Stimulated activated CD8-positive, alpha-beta memory T cell treated with anti-CD3 and anti-CD28 coated beads, Interleukin-12 subunit alpha, Interleukin-12 subunit beta, amount 100 ng/mL, for 1 hour (primary cell): Measurements from ENCODE around the gene AMIGO1.

ENCODE experiments used
- DNase-seq: peaks from one replicate; pipeline ENCODE4 v3.0.0-alpha.2; 2020; ENCODE audit warnings: low read depth

The AMIGO1 gene, protein sequence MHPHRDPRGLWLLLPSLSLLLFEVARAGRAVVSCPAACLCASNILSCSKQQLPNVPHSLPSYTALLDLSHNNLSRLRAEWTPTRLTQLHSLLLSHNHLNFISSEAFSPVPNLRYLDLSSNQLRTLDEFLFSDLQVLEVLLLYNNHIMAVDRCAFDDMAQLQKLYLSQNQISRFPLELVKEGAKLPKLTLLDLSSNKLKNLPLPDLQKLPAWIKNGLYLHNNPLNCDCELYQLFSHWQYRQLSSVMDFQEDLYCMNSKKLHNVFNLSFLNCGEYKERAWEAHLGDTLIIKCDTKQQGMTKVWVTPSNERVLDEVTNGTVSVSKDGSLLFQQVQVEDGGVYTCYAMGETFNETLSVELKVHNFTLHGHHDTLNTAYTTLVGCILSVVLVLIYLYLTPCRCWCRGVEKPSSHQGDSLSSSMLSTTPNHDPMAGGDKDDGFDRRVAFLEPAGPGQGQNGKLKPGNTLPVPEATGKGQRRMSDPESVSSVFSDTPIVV

DNA sequence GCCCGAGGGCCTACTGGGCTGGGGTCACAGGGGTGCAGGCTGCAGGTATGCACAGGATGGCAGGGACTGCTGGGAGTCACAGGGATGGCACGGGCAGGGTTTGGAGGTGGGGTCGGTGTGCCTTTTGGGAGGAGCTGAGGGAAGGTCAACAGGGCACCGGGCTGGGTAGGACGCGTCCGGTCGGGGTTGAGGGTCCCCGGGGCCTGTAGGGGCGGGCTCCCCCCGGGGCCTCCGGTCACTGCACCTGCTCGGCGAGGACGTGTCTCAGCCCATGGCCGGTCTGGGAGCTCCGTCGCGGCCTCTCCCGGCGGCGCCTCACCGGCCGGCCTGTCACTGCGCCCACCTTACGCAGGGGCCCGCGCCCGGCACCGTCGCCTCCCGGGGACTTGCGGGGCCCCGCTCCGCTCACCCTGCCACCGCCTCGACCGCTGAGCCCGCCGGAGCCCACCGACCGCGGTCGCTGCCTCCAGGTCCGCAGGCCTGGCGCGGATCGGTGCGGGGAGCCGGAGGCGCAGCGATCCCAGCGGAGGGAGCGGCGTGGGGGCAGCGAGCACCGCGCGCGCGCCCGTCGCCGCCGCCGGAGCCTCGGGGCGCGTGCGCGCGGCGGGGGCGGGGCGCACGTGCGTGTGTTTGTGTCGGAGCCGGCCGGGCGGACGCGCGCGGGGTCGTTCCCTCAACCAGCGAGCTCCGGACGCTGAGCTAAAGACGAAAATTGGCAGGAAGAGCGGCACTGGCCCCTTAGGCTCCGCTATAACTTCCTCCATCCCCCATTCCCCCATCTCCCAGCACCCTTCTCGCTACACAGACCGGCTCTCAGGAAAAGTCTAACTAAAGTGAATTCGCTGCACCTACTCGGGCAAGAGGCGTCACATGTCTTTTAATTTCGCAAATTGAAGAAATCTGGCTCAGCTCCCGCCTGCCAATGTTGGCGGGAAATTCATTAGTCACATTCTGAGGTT, at the start of gene AMIGO1:
TSS of gene AMIGO1 (minus strand) at position 552 of the 959 bp plus-strand sequence. CDS start 815 bp downstream, outside the sequence.
- peak; percentile 41 for DNase-seq

DNA sequence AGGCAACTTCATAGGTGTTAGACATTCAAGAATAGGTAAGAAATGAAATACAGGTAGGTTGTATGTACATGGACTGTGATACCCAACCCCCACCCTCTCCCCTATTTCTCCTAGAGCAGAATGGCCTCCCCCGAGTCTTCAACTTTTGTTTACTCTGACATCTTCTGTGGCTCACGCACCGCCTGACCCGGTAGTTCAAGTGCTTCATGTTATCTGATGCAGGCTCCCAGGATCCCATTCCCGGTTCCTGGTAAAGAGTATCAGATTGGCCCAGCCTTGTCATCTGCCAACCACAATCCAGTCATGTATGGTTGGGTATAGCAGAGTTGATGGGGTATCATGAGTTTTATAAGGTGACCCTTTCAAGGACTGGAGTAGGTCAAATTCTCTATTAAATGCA, 48.0 kb upstream of the AMIGO1 start:
- DNase-seq, result no peak

DNA sequence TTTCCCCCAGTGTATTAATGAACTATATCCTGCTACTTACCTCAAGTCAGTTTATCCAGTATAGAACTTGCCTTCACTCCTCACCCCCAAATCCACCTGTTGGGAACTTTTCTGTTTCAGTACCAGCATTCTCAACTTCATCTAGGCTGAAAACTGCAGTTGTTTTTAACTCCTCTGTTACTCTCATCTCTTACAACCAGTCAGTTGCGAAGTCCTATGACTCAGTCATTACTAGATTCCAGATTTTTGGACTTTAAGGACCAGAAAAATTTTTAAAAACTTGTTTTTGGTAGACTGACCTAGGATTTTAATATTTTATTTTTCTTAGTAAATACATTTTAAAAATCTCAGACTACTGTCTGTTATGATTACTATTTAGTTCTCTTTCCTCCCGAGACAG, 47.0 kb upstream of the AMIGO1 start:
- no peak for DNase-seq

DNA sequence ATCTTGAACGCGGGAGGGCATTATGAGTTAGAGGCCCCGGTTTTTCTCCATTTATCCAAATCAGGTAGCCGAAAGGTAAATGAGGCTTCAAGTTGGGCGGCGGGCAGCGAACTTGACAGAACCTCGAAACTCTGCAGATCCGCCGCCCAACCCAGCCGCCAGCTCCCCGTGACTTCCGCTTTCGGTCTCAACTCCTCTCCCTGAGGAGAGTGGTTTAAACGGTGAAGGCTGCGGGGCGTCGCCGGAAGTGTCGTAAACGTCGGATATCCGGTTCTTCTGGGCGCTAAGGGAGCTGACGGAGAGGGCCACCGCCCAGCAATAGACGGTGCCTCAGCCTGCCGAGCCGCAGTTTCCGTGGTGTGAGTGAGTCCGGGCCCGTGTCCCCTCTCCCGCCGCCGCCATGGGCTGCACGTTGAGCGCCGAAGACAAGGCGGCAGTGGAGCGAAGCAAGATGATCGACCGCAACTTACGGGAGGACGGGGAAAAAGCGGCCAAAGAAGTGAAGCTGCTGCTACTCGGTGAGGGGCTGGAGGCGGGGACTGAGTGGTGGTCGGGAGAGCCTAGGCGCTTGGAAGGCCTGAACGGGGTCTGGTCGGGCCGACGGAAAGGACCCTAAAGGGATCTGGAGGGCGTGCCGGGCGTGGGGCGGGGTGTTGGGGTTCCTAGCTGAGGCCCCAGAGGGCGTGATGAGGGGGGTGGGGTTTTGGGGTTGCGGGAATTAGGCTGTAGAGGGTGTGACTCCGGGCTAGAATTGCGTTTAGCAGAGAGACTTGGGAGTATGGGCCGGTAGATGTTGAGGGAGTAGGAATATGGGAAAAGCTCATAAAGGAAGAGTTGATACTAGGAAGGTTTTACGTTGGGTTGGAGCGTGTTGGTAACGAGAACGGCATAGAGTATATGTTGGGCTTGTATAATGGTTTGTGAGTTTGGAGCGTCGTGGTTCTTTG, 39.1 kb upstream of the AMIGO1 start, which contains the start of gene GNAI3:
TSS of gene GNAI3 (plus strand) at position 295 of the 947 bp plus-strand sequence. CDS start at position 401, 106 bp downstream.
- DNase-seq, result peak; percentile 94

DNA sequence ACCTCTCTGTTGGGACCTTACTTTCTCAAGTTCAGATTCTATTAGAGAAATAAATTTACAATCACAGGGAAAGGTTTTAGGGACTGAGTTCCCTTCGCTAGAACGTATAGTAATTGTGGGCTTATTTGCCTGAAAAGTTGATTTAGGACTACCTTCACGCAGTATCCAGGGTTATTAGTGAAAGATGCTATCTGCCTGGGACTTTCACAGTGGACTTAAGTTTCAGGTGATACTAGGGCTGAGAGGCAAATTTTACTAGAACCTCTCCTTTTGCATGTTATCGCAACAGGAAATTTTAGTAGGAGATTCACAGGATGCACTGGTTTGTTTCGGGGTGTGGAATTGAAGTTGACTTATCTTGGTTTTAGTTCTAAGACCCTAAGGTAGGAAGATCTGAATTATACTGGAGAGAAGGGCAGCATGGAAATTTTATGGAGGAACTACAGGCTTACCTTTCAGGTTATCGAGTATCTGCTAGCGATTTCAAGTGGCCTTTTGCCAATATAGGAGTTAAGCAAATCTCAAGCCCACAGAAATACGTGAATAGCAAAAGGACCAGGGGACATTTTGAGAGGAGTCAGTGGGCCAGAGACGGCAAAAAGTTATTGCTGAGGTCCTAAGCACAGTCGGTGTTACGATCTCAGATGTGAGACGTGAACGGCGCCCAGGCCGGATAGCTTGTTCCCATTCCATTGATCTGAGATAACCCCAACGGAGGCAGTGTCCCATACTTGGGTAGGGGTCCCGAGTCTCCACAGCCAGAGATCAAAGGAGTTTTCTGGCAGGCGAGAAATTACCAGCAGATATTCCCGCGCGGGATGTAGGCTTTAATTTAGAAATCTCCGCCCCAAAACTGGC, 38.2 kb upstream of the AMIGO1 start:
- no peak for DNase-seq

DNA sequence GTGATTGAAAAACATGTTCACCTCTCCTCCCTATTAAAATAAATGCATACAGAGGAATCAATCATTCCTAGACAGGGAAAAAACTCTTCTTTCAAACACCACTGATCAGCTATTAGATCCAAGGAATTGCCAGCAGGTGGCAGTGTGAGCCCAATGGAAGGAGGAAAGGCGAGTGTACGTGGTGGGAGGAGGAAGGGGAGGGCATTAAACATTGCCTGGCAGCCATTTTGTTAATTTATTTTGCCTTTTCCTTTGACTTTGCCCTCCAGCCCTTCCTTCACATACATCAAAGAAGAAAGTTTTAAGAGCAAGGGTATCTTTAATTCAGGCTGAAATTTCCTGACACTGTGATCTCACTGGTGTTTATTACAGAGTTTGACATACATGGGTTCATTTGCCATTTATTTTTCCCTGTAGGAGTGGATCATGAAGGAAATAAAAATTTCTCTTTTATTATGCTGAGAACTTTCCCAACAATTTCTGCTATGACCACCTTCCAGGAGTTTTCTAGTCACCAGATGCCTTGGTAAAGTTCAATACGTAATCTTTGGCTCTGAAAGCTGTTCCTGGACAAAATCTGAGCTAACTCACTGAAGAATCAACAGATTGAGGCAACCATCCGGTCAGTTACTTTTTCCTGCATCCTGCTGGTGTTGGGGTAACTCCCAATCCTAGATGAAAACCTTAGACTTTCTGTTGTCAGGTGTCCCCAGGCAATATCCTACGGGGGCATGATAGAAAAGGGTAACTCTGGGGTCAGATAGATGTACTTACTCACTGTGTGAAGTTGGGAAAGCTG, 37.0 kb upstream of the AMIGO1 start:
- DNase-seq, result peak; percentile 85

DNA sequence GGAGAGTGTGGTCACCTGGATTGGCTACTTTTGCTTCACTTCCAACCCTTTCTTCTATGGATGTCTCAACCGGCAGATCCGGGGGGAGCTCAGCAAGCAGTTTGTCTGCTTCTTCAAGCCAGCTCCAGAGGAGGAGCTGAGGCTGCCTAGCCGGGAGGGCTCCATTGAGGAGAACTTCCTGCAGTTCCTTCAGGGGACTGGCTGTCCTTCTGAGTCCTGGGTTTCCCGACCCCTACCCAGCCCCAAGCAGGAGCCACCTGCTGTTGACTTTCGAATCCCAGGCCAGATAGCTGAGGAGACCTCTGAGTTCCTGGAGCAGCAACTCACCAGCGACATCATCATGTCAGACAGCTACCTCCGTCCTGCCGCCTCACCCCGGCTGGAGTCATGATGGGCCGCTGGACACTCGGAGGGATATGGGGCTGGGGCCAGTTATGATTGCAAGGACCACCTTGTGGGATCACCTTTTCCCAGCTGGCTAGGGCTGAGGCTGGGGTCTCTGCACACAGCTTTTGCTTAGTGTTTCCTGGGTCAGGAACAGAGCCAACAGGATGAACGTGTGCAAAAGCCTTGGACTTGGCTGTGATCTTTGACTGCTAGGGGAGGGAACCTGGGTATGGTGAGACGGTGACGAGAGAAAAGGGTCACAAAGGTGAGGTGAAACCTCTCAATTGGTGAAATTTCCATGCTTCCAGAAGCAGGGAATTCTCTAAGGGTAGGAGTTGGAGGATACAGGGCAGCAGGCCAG, 34.6 kb upstream of the AMIGO1 start:
- no peak for DNase-seq

DNA sequence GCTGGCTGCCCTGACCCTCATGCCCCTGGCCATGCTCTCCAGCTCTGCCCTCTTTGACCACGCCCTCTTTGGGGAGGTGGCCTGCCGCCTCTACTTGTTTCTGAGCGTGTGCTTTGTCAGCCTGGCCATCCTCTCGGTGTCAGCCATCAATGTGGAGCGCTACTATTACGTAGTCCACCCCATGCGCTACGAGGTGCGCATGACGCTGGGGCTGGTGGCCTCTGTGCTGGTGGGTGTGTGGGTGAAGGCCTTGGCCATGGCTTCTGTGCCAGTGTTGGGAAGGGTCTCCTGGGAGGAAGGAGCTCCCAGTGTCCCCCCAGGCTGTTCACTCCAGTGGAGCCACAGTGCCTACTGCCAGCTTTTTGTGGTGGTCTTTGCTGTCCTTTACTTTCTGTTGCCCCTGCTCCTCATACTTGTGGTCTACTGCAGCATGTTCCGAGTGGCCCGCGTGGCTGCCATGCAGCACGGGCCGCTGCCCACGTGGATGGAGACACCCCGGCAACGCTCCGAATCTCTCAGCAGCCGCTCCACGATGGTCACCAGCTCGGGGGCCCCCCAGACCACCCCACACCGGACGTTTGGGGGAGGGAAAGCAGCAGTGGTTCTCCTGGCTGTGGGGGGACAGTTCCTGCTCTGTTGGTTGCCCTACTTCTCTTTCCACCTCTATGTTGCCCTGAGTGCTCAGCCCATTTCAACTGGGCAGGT, 33.9 kb upstream of the AMIGO1 start:
- no peak for DNase-seq

DNA sequence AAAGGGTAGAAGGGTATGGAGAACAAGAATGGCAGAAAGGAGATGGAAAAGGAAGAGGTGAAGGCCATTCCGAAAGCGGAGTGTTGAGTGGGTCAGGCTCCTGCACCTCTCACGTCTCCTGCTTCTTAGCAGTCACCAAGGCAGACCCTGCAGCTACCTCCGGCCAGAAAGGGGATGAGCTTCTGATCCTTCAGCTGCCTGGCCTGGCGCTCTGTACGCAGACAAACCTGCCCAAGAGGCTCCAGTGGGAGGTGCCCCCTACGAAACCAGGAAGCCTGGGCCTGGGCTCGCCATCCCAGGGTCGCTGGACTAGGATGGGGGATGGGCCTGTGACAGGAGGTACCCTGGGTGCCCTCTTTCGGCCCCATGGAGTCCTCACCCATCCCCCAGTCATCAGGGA, 33.1 kb upstream of the AMIGO1 start:
- no peak for DNase-seq

DNA sequence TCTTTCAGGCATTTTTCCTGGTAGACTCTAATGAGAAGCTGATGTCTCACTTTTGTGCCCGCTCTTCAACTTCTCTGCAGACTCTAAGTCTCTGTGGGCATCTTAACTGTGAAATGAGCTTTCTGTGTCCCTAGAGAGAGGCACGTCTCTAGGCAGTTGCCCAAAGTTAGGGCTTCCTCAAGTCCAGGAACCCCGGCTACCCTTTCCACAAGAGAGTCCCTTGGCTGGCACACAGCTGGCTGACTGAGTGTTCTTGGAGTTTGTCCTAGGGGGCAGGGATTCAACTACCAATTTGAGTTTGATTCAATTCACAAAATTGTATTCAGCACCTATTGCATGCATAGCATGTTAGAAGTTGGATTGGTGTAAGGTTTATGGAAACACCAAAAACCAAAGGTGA, 31.6 kb upstream of the AMIGO1 start:
- no peak for DNase-seq

DNA sequence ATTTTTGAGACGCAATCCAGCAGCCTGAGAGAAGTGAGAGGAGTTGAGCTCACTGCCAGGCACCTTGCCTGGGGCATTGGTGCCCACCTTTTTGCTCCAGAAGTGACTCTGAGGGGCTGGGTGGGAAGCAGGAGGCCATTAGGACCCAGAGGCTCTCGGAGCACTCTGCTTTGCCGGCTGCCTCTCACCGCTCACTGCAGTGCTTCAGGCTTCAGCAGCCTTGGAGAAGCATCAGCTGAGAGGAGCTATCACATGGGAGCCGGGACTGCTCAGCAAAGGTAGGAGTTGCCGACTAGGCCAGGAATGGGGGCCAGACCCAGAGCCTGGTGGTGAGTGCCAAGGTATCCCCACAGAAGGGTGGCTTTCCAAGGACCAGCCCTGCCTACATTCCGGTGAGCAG, 30.1 kb upstream of the AMIGO1 start, which contains the start of gene GPR61:
TSS of gene GPR61 (plus strand) at position 197 of the 400 bp plus-strand sequence. CDS start 3,151 bp downstream, outside the sequence.
- DNase-seq, result no peak

DNA sequence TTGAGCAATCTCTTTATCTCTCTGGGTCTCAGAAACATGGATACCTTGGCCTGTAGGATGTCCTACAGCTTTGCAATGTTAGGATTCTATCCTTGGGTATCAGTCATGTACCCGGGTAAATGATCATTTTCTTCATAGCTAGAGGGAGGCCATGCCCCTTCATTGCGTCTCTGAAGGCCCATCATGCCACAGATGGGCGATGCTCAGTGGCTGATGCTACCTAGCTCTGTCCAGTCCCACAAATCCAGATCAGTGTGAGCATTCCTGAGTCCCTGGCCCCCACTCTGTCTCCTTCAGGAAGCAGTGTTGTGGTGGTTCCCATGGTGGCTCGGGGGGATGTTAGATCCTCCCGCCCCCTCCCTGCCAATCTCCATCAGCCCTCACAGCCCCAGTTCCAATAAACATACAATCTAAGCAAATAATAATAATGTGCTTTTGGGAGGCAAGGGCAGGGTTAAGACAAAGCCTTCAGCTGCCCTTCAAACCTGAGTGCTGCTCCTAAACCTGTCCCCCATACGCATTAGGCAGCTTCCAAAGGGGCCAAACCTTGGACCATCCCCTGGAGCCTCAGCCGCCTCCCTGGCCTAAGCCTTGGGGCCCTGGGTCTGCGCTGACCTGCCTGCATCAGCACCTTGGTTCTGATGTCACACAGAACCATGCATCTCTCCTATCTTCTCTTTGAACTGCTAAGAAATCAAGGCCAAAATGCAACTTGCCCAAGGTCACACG, 29.5 kb upstream of the AMIGO1 start:
- no peak for DNase-seq

DNA sequence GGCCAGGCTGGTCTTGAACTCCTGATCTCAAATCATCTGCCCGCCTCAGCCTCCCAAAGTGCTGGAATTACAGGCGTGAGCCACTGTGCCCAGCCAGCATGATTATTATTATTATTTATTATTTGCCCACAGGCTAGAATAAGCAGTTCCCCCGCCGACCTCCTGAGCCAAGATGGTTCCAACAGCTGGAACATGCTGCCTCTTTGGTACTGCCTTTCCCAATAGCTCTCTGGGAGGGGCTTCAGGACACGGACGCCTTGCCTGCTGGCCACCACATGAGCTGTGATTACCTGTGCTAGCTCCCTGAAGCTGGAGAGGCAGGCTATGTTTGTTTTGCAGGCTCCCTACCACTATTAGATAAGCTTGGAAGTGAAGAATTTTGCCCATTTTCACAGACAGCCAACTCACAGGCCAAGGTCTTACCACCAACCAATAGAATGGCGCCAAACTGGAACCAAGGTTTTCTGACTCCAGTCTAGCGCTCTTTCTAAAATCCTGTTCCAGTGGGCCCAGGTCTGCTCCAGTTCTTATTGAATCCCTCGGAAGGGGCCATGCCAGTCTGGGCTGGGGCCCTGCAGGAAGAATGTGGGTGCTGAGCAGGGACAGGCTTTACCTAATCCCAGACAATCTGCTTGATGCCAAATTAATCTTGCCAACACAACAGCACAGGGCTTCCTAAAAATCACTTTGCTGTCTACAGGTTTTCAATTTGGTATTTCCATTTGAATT, 28.1 kb upstream of the AMIGO1 start:
- DNase-seq, result no peak

DNA sequence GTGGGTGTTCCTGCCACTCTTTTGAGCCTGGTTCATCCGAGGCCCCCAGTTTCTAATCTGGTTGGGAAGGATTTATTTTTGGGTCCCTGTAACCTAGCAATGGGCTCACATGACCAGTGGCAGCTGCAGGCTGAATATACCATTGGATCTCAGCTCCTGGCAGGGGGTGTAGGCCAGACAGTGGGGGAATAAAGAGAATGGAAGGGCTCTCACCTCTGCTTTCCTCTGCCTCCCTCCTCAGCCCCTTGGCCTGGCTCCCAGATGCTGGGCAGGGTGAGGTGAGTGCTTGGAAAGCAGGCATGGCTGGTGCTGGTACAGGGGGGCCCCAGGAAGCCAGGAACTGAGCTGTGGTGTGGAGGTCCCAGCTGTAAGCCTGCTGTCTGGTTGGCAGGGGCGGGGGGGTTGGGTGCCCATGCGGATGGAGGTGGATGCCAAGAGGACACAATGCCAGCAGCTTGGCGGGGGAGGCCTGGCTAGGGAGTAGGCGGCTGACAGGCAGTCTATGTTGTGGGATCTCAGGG, 26.5 kb upstream of the AMIGO1 start:
- no peak for DNase-seq

DNA sequence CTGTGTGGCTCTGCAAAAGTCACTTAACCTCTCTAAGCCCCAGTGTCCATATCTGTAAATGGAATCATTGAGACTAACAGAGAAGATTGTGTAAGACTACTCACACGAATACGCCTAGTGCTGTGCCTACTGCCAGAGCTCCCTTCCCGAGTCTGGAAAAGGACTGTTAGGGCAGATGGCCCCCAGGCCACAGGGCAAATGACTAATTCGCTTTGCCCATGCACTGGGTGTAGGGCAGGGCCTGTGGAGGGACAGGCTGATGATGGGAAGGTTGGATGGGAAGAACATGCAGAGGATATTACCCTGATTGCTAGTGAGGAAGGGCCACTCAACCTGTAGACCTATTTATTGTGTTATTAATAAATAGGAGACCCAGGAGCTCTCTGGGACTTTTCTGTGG, 26.0 kb upstream of the AMIGO1 start:
- DNase-seq, result no peak

DNA sequence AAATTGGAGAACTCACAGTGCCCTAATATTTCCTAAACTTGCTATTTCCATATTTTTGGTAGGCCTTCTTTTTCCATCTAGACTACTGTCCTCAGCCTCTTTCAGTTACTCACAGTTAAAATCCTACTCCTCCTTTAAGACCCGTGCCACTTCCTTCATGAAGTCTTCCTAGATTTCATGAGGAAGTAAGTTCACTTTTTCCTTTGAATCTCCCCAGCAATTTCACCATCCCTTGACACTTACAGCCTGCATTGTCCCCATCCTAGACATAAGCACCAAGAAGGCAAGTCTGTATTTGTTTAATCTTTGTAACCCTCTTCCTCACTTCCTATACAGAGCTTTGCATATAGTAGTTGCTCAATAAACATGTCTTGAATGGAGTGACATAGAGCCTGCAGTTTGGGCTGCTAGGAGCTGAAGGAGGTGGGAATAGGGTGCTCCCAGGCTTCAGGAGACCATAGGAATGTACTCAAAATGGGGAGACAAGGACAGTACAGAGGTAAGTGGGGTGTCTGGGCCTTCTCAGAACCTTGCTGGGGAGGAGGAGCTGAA, 24.9 kb upstream of the AMIGO1 start:
- no peak for DNase-seq
